ENCODE results near the gene MYO6.

MYO6 gene

DNA sequence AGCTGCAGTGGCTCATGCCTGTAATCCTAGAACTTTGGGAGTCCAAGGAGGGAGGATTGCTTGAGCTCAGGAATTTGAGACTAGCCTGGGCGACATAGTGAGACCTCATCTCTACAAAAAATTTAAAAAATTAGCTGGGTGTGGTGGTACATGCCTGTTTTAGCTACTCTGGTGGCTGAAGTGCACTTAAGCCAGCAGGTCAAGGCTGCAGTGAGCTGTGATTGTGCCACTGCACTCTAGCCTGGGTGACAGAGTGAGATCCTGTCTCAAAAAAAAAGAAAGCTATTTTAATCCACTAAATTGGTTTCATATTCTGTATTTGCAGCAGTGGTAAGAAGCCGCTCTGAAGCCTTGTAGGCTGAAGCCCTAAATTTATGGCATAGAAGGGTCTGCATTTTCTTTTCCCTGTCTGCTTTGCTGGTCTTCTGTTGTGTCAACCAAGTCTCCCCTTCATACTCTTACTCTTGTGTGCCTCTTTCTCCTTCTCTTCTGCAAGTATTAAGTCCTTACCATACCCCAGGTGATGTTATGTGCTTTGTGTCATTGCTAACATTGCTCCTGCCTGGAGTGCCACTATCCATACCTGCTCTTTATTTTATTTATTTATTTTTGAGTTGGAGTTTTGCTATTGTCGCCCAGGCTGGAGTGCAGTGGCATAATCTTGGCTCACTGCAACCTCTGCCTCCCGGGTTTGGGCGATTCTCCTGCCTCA lies 70.9 kb downstream of the MYO6 start:
- in situ Hi-C loops (cut with MboI; ENCODE audit: low sequenced_read_pairs) = no loop called here

DNA sequence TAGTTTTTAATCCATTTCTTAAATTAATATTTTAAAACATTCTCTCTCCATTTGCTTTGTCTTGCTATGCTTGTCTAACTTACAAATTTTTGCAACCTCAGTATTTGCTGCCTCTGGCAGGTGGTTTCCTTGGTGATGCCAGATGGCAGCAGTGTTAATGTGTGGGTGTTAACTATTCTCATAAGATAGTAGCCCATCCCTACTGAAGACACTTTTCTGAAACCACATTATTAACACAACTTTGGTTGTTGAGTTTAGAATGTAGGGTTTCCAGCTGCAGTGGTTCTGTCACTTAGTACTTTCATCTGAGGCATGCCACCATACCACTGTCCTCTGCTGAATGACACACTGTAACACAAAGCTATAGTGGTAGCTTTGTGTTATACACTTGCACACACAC lies 75.1 kb downstream of the MYO6 start:
- in situ Hi-C loops (cut with MboI; ENCODE audit: low sequenced_read_pairs) = no loop called here

DNA sequence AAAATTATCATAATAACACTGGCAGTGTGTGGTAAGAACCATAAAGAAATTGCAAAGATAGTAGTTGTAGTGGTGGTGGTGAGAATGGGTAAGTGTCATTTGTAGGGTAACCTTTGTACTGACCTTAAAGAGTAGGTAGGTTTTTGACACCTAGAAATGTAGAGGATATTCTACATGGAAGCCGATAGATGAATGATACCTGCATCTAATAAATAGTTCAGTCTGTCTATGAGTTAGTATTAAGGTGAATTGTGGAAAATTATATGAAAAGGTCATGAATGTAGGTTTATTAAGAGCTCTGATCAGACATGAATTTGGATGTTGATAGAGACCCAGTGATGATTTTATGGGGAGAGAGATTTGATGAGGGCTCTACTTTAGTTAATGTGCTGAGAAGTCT lies 78.1 kb downstream of the MYO6 start:
- in situ Hi-C loops (cut with MboI; ENCODE audit: low sequenced_read_pairs) = no loop called here

DNA sequence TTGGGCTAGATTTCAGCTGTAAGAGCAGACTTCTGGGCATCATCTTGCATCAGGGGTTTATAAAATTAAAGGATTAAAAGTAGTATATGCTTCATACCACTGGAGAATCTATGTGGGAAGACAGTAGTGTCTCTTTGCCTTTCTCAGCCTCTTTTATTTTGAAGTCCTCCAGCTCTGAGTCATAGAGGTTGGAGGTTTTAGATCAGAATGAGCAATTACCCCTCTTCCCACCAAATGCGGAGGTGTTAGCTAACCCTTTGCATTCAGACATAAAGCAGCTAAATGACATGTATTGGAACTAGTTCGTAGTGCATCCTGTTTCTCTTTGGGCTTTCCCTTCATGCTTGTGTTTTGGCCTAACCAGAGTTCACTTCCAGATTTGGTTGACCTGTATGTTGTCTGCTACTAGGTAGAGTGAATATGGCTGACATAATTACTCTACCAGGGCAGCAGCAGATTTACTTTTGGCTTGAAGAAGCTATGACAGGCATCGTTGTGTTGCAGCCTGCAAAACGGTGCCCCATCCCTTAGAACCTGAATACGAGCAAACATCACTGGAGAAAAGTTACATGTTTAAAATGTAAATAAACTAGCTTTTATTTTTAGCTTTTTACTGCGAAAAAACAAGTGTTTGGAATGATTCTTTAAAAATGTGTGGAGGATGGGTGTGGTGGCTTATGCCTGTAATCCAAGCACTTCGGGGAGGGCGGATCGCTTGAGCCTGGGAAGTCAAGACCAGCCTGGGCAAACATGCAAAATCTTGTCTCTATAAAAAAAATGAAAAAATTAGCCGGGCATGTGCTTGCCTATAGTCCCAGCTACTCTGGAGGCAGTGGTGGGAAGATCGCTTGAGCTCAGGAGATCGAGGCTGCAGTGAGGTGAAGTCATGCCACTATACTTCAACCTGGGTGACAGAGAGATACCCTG lies 82.2 kb downstream of the MYO6 start:
- in situ Hi-C loops (cut with MboI; ENCODE audit: low sequenced_read_pairs) = no loop called here

DNA sequence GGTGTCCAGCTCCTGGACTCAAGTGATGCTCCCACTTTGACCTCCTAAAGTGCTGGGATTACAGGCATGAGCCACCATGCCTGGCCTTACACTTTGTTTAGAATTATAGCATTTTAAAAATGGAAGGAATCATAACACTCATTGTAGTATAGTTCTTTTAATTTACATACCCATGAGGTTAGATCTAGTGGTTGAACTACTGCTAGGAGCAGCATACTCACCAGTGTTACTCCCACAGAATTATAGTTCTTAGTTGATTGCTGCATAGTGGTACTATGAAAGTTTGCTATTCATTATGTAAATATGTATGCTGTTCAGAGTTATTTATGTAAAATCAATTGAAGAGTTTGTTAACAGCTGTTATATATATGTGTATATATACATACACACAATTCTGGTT lies 85.4 kb downstream of the MYO6 start:
- in situ Hi-C loops (cut with MboI; ENCODE audit: low sequenced_read_pairs) = no loop called here

DNA sequence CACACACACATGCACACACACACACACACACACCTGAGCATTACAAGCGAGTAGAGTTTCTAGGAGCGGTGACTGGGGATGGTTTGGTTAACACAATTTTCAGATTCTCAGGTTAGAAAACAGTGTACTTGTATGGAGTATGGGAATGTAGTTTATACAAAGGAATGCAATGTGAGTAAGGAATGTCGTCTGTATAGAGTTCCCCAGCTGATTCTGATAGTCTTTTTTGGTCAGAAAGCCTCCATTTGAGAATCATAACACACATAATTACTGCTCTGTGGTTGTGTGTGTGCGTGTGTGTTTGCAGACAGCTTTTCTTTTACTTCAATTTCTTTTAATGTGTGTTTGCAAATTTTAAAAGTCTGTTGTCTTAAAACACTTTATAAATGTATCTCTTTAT lies 93.2 kb downstream of the MYO6 start:
- in situ Hi-C loops (cut with MboI; ENCODE audit: low sequenced_read_pairs) = no loop called here

DNA sequence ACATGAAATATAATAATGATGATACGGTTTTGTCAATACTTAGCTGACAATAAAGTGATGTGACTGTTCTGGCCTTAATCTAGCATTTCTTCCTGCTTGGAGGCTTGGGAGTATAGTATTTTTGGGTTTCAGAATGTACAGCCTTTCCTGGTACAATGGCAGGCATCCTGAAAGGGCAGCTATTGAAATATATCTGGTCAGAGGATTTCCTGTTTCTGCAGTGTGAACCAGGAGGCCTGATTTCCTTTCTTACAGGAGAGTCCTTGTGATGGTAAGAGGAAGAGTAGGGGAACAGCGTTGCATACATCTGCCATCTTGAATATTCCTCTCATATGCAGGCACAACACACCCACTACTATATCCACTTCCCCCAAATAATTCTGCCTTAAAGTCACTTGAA lies 93.7 kb downstream of the MYO6 start:
- in situ Hi-C loops (cut with MboI; ENCODE audit: low sequenced_read_pairs) = no loop called here

DNA sequence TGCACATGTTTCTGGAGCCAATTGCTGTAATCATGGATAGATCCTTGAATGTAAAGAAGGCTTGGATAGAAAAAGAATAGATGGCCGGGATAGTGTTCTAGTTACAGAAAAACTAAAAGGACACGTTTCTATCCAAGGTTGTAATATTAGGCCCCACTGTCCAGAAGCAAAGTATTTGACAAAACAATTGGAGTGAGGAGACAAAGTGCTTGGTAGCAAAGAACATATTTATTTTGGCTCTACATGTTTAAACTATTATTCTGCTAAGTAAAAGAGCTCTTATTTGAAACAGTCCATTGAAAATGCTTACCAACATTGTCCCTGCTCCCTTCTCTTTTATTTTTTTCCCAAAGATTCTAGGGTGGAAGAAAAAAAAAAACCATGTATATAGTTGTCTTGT lies 94.4 kb downstream of the MYO6 start:
- in situ Hi-C loops (cut with MboI; ENCODE audit: low sequenced_read_pairs) = no loop called here

DNA sequence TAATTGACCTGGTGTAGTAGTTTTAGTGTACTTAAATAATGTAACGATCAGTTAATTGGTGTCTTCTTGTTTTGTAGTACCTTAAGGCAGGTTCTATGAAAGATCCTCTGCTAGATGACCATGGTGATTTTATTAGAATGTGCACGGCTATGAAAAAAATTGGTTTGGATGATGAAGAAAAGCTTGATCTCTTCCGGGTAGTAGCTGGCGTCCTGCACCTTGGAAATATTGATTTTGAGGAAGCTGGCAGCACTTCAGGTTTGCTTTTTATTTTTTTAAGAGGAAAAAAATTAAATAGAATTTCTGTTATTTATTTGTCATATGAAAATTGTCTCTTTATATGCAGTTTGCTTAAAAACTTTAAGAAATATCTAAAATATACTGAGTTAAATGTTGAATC lies 99.2 kb downstream of the MYO6 start:
- in situ Hi-C loops (cut with MboI; ENCODE audit: low sequenced_read_pairs) = no loop called here

DNA sequence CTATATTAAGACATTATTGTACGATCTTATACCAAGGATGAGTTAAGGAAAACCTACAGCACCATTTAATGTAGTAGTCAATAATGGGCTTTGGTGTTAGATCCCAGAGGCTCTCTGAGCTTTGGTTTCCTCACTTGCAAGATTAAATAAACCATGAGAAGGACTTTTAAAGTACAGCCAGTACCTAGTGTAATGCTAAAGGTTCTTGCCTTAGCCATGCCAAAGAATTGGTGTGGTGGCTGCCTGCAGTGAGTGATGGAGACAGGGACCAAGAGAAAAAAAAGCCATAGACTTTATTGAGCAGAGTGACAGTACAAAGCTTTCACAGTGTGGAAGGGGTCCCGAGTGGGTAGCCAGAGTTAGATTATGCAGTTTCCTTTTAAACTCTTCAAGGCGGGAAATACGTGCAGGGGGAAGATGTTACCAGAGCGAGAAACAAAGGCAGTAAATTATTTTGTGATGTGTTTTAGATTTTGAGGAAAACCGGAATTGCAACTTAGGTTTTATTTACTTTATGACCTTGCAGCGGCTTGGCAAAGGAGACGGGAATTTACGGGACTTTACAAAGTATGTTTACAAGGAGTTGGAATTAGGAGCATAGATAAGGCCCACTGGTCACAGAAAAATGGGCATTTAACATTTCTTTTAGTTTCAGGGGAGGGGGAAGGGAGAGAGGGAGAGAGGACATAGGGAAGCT lies 100.4 kb downstream of the MYO6 start:
- in situ Hi-C loops (cut with MboI; ENCODE audit: low sequenced_read_pairs) = no loop called here

DNA sequence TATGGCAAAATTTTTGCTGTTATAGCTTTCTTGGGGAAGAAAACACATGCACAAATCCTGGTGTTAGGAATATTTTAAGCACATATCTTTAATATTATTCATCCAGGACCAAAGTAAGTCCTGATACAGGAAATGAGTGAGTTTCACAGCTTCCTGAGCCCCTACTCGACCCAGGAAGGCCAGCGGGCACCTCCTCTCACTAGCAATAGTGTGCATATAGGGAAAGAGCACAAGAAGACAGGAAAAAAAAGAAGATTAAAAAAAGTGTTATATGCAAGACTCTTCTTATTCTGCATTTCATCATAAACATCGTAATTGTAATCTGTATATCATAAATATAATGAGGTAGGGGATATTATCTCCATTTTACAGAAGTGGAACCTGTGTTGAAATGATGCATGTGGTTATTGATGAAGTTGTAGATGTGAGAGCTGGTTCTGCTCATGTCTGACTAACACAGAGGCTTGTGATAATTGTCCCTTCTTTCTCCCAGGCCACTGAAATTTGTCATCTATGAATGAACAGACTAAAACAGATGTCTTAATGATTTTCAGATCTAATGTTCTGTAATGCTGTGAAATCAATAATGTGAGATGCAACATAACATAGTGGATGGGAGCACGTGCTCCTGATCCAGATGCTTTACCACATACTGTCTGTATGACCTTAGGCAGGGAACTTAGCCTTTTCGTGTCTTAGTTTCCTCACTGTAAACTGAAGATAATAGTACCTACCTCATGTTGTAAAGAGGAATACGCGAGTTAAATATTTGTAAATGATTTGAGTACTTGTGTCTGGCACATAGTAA lies 101.2 kb downstream of the MYO6 start:
- in situ Hi-C loops (cut with MboI; ENCODE audit: low sequenced_read_pairs) = no loop called here

DNA sequence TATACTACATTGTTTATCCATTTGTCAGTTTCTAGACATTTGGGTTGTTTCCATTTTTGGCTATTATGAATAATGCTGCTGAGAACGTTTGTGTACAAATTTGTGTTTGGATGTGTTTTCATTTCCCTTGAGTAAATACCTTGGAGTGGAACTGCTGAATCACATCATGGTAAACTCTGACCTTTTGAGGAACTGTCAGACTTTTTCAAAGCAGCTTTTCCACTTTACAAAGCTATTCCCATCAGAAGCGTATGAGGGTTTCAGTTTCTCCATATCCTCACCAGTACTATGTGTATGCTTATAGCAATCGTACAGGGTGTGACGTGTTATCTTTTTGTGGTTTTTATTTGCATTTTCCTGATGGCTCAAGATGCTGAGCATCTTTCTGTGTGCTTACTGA lies 103.7 kb downstream of the MYO6 start:
- in situ Hi-C loops (cut with MboI; ENCODE audit: low sequenced_read_pairs) = no loop called here

DNA sequence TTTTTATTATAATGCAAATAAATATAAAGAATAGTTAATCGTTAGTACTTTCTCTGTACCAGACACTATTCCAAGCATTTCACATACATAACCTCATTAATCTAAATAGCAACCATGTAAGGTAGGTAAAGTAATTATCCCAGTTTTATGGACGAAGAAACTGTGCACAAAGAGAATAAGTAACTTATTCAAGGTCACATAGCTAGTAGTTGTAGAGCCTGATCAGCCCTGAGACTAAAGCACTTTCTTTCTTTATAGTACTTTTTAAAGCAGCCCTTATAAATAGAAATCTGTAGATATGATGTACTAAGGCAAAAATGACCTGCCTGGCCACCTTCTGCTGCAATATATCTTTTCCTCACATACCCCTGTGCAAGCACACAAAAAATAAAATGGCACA lies 104.8 kb downstream of the MYO6 start:
- in situ Hi-C loops (cut with MboI; ENCODE audit: low sequenced_read_pairs) = no loop called here

DNA sequence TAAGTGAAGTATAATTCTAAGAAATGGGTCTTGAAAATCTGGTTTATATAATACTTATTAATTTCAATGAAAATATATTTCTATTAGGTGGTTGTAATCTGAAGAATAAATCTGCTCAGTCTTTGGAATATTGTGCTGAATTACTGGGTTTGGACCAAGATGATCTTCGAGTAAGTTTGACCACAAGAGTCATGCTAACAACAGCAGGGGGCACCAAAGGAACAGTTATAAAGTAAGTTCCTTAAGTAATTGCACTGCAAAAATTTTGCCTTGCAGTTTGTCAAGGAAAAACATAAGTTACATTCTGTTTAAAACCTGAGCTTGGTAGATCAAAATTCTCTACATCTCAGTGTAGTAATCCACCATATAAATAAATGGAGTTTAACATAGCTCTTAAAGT lies 106.0 kb downstream of the MYO6 start:
- in situ Hi-C loops (cut with MboI; ENCODE audit: low sequenced_read_pairs) = no loop called here

DNA sequence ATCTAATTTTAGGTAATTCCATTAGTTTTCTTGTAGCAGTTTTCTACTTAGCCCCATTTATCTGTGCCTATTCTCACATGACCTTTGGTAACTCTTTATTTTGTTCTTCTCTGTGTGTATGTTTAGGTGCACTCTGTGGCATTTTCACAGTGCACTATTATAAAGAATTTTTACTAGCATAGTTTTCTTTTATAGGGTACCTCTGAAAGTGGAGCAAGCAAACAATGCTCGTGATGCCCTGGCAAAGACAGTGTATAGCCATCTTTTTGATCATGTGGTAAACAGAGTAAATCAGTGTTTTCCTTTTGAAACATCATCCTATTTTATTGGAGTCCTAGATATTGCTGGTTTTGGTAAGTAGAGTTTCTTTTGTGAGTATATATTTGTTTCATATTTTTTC lies 107.9 kb downstream of the MYO6 start:
- in situ Hi-C loops (cut with MboI; ENCODE audit: low sequenced_read_pairs) = no loop called here

DNA sequence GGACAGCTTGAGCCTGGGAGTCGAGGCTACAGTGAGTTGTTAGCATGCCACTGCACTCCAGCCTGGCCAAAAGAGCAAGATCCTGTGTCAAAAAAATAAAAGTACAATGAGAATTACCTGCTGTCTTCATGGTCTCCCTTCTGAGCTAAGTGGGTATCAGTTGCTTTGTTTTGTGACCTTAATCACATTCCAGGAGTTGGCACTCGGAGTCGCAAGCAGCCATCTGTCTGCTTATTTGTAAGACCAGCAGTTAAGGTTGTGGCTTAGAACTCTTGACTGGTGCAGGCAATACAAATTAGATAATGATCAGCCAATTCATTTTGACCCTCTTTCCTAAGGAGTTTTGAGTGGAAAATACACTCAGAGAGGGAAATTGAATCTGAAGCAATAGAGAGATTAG lies 114.0 kb downstream of the MYO6 start:
- in situ Hi-C loops (cut with MboI; ENCODE audit: low sequenced_read_pairs) = no loop called here

DNA sequence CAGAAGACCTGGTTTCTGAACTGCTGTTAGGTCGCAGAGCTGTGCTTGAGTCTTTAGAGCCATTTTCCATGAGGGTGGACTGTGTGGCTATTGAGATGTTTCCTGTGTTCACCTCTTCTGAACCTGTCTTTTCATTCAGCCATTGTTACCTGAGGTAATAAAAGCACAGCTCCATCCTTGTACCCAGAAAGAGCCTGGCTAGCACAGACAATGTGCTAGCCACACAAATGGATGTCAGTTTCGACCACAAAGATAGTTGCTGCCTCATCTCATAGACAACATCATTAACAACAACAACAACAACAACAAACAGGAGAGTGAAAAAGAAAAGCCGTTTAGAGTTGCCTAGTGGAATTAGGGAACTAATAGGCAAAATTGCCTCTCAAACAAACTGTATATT lies 114.7 kb downstream of the MYO6 start:
- in situ Hi-C loops (cut with MboI; ENCODE audit: low sequenced_read_pairs) = no loop called here

DNA sequence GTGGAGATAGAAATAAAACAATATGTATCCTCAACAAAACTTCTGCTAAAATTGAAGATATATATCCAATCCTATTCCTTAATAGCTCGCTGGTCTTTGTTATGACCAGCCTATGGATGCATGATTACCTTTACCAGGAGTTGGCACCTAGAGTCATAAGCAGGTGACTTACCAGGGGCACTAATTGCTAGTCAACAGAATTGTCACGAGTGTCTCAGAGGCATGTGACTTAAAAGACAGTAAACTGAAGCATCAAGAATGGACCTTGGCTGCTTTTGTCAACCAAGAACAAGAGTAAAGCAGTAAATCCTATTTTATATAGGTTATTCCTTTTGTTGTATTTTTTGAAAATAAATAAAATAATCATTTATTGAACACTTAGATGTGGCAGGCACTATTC lies 115.4 kb downstream of the MYO6 start:
- in situ Hi-C loops (cut with MboI; ENCODE audit: low sequenced_read_pairs) = no loop called here

DNA sequence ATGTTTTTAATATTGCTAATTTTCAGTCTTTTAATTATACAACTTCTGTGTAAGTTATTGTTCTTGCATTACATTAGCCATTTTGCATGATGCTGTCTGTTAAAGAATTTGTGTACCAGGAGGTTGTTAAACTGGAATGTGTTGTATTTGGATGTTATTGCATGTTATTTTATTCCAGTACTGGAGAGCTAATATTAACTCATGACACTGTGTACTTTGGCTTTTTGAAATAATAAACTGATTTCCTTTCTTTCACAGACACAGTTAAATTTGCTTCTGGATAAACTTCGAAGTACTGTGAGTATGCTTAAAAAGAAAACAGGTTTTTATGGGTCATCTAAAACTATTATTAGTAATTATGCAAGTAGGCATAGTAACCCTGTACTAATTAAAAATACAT lies 121.3 kb downstream of the MYO6 start:
- in situ Hi-C loops (cut with MboI; ENCODE audit: low sequenced_read_pairs) = no loop called here

DNA sequence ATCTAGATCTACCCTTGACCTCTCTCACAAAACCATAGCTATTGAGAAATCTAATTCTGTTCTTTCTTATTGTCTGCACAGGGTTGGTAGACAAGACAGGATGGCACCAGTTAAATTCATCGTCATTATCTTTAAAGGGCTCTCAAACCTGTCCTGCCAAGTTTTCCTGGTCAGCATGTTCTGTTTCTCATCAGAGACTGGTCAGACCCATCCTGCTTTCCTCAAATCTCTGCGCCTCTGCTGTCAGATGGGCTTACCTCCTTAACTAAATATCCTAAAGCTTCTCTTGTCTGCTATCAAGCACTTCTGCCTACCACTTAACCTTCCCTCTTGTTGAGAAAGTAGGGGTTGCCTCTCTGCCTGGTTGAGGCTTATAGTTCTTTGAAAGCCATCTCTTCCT lies 125.2 kb downstream of the MYO6 start:
- in situ Hi-C loops (cut with MboI; ENCODE audit: low sequenced_read_pairs) = no loop called here

DNA sequence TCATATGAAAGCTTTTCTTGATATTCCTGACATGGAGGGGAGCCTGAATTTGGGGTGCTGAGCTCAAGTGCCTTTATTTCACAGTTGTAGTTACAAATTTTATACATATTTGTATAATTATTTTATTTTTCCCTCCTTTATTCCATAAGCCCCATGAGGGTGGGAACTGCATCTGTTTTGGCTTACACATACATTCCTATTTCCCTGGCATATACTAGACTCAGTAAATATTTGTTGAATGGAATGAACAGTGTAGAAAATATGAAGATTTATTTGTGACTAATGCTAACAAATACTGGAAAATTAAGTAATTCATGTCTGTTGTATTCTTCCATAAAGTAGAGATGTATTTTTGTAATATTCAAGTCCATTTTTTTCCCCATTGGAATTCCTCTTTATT lies 127.1 kb downstream of the MYO6 start:
- in situ Hi-C loops (cut with MboI; ENCODE audit: low sequenced_read_pairs) = no loop called here
